ENCODE data around the gene EPB41. TPM values are rescaled to one million over a fixed set of nuclear protein-coding genes. Genes with fewer than 3 reads are reported as not detected.

EPB41 gene
- total and polyA plus RNA-seq, 4 donors = 10.7 to 189 (median 38.1) TPM

DNA sequence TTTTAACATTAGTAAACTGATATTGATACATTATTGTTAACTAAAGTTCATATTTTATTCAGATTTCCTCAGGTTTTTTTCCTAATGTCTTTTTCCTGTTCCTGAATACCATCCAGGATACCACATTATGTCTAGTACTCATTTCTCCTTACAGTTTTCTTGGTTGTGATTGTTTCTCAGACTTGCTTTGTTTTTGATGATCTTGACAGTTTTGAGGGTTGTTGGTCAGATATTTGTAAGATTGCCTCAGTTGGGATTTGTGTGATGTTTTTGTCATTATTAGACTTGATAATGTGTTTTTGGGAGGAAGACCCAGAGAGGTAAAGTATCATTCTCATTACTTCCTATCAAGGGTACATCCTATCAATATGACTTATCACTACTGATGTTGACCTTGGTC, 19.5 kb downstream of the EPB41 start (continued):
- TF ChIP-seq CTCF (IDR thresholded peaks at IDR 0.05; ENCODE audit: low read depth, low read length, missing input control) (no peak), NR2F2 (IDR thresholded peaks at IDR 0.05) (no peak), GABPA (IDR thresholded peaks at IDR 0.05 in 1 of 2, conservative IDR thresholded peaks at IDR 0.05 in 1 of 2) (no peak), JUND (IDR thresholded peaks at IDR 0.05) (no peak), FOXA1 (IDR thresholded peaks at IDR 0.05) (no peak), RXRA (IDR thresholded peaks at IDR 0.05) (no peak), HNF4G (IDR thresholded peaks at IDR 0.05) (no peak)
- TF ChIP-seq, protein P1, sequence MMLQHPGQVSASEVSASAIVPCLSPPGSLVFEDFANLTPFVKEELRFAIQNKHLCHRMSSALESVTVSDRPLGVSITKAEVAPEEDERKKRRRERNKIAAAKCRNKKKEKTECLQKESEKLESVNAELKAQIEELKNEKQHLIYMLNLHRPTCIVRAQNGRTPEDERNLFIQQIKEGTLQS (IDR thresholded peaks at IDR 0.05) = no peak

DNA sequence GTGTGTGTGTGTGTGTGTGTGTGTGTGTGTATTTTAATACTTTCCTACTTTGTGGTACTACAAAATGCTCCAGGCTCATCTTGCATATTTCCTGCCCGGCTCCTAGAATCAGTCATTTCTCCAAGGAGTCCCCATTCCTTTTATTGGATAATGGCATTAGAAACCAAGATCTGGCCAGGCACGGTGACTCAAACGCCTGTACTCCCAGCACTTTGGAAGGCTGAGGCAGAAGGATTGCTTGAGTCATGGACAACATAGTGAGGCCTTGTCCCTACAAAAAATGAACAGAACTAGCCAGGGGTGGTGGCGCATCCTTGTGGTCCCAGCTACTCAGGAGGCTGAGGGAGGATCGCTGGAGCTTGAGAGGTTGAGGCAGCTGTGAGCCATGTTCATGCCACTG, 20.3 kb downstream of the EPB41 start:
- Histone ChIP-seq H3K36me3 (ENCODE audit: control insufficient read depth in 4 of 4, insufficient read depth in 3 of 4, low read depth in 1 of 4, low read length in 3 of 4) (no peaks in the 10 kb centered on the region), H3K4me1 (ENCODE audit: control insufficient read depth in 4 of 4, insufficient read depth in 4 of 4, low read length in 3 of 4) (no peaks in the 10 kb centered on the region), H3K27ac (ENCODE audit: low read depth in 1 of 2, low read length in 2 of 2) (no peak overlapping the region), H3K9ac (ENCODE audit: low read depth in 1 of 2, low read length in 2 of 2) (no peak overlapping the region), H3K4me3 (ENCODE audit: low read depth in 1 of 3, low read length in 3 of 3) (no peak overlapping the region), H3K27me3 (ENCODE audit: control insufficient read depth in 4 of 4, insufficient read depth in 4 of 4, low read length in 3 of 4) (no peaks in the 10 kb centered on the region), H3K9me3 (ENCODE audit: control insufficient read depth in 4 of 4, low read length in 3 of 4) (peaks cover 0 to 3% (median 2%) of the 10 kb centered on the region in 4 donors)
- WGBS = 97% methylated on average over 5 of the region's 5 CpGs
- TF ChIP-seq FOXA2 (IDR thresholded peaks at IDR 0.05) (no peak), GABPA (IDR thresholded peaks at IDR 0.05 in 1 of 2, conservative IDR thresholded peaks at IDR 0.05 in 1 of 2) (no peak), ZBTB33 (IDR thresholded peaks at IDR 0.05) (no peak), FOXA1 (IDR thresholded peaks at IDR 0.05) (no peak), YY1 (IDR thresholded peaks at IDR 0.05) (no peak)
- TF ChIP-seq, protein P2, sequence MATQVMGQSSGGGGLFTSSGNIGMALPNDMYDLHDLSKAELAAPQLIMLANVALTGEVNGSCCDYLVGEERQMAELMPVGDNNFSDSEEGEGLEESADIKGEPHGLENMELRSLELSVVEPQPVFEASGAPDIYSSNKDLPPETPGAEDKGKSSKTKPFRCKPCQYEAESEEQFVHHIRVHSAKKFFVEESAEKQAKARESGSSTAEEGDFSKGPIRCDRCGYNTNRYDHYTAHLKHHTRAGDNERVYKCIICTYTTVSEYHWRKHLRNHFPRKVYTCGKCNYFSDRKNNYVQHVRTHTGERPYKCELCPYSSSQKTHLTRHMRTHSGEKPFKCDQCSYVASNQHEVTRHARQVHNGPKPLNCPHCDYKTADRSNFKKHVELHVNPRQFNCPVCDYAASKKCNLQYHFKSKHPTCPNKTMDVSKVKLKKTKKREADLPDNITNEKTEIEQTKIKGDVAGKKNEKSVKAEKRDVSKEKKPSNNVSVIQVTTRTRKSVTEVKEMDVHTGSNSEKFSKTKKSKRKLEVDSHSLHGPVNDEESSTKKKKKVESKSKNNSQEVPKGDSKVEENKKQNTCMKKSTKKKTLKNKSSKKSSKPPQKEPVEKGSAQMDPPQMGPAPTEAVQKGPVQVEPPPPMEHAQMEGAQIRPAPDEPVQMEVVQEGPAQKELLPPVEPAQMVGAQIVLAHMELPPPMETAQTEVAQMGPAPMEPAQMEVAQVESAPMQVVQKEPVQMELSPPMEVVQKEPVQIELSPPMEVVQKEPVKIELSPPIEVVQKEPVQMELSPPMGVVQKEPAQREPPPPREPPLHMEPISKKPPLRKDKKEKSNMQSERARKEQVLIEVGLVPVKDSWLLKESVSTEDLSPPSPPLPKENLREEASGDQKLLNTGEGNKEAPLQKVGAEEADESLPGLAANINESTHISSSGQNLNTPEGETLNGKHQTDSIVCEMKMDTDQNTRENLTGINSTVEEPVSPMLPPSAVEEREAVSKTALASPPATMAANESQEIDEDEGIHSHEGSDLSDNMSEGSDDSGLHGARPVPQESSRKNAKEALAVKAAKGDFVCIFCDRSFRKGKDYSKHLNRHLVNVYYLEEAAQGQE (IDR thresholded peaks at IDR 0.05) = no peak
- no peak for DNase-seq (ENCODE audit: low spot score)

DNA sequence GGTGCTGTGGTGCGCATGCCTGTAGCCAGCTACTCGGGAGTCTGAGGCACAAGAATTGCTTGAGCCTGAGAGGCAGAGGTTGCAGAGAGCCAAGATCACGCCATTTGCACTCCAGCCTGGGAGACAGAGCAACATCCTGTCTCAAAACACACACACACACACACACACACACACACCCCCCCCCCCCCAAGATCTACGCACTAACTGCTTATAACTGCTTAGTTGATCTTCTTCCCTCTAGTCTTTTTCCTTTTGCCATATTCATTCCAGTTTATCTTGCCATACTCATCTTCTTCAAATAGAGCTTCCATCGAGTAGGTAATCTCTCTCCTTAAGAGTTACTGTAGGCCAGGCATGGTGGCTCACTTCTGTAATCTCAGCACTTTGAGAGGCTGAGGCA, 20.9 kb downstream of the EPB41 start:
- no peaks in the 10 kb centered on the region for H3K36me3 ChIP-seq (ENCODE audit: control insufficient read depth in 4 of 4, insufficient read depth in 3 of 4, low read depth in 1 of 4, low read length in 3 of 4)
- H3K27me3 ChIP-seq (ENCODE audit: control insufficient read depth in 4 of 4, insufficient read depth in 4 of 4, low read length in 3 of 4) = no peaks in the 10 kb centered on the region
- H3K9me3 ChIP-seq (ENCODE audit: control insufficient read depth in 4 of 4, low read length in 3 of 4) = peaks cover 0 to 3% (median 2%) of the 10 kb centered on the region in 4 donors
- TF ChIP-seq ZBTB33 (IDR thresholded peaks at IDR 0.05) = no peak
- no peak for TF ChIP-seq RXRA (IDR thresholded peaks at IDR 0.05)
- no peak for TF ChIP-seq RAD21 (IDR thresholded peaks at IDR 0.05)
- 94% methylated on average over 5 of the region's 5 CpGs for whole genome bisulfite sequencing
- no peak overlapping the region for H3K27ac ChIP-seq (ENCODE audit: low read depth in 1 of 2, low read length in 2 of 2)
- H3K4me1 ChIP-seq (ENCODE audit: control insufficient read depth in 4 of 4, insufficient read depth in 4 of 4, low read length in 3 of 4) = no peaks in the 10 kb centered on the region
- DNase-seq (ENCODE audit: low spot score) = no peak
- H3K4me3 ChIP-seq (ENCODE audit: low read depth in 1 of 3, low read length in 3 of 3) = no peak overlapping the region
- no peak overlapping the region for H3K9ac ChIP-seq (ENCODE audit: low read depth in 1 of 2, low read length in 2 of 2)

Data from liver (tissue), 9 donors.